Duodenal mucosa (tissue), 2 donors: ENCODE results near the gene PTPRG.

Source experiments
- H3K27ac ChIP-seq: one replicate; pipeline ENCODE4 v1.7.0; 2013; ENCODE audit warnings: low read depth, low read length
- H3K27me3 ChIP-seq, 2 donors: one replicate each; pipeline ENCODE4 v1.7.0; 2013; ENCODE audit warnings: low read length in 2 of 2, control low read depth in 1 of 2; ENCODE audit not compliant: insufficient read depth in 2 of 2, control insufficient read depth in 1 of 2
- H3K36me3 ChIP-seq, 2 donors: one replicate each; pipeline ENCODE4 v1.7.0; 2013; ENCODE audit warnings: low read length in 2 of 2, control low read depth in 1 of 2; ENCODE audit not compliant: insufficient read depth in 2 of 2, control insufficient read depth in 1 of 2
- H3K4me1 ChIP-seq, 2 donors: one replicate each; pipeline ENCODE4 v1.7.0; 2013; ENCODE audit warnings: low read length in 2 of 2, control low read depth in 1 of 2; ENCODE audit not compliant: insufficient read depth in 2 of 2, control insufficient read depth in 1 of 2
- H3K4me3 ChIP-seq, 2 donors: one replicate each; pipeline ENCODE4 v1.7.0; 2013; ENCODE audit warnings: low read length in 2 of 2, low read depth in 1 of 2
- H3K9ac ChIP-seq, 2 donors: one replicate each; pipeline ENCODE4 v1.7.0; 2013; ENCODE audit warnings: low read length in 2 of 2, low read depth in 1 of 2
- H3K9me3 ChIP-seq, 2 donors: one replicate each; pipeline ENCODE4 v1.7.0; 2013; ENCODE audit warnings: low read length in 2 of 2, control low read depth in 1 of 2; ENCODE audit not compliant: control insufficient read depth in 1 of 2

The PTPRG gene

GRCh38 chr3:62332835-62333244 lies 771.5 kb downstream of the PTPRG start:
- Histone ChIP-seq H3K36me3 (no peaks in the 10 kb centered on the region), H3K4me3 (no peak overlapping the region), H3K9ac (no peak overlapping the region), H3K4me1 (no peaks in the 10 kb centered on the region), H3K27ac (no peak overlapping the region), H3K27me3 (no peaks in the 10 kb centered on the region), H3K9me3 (no peaks in the 10 kb centered on the region)

- no peak overlapping the region for H3K27ac ChIP-seq
- no peaks in the 10 kb centered on the region for H3K27me3 ChIP-seq
- no peaks in the 10 kb centered on the region for H3K9me3 ChIP-seq
- no peak overlapping the region for H3K9ac ChIP-seq
- H3K4me3 ChIP-seq, result no peak overlapping the region
- no peaks in the 10 kb centered on the region for H3K36me3 ChIP-seq
- no peaks in the 10 kb centered on the region for H3K4me1 ChIP-seq
Measured at GRCh38 chr3:62335196-62335595, 773.8 kb downstream of the PTPRG start.

- Histone ChIP-seq H3K36me3 (no peaks in the 10 kb centered on the region), H3K27me3 (no peaks in the 10 kb centered on the region), H3K9ac (no peak overlapping the region), H3K27ac (no peak overlapping the region), H3K4me3 (no peak overlapping the region), H3K4me1 (no peaks in the 10 kb centered on the region), H3K9me3 (no peaks in the 10 kb centered on the region)
Measured at GRCh38 chr3:62343755-62344154, 782.4 kb downstream of the PTPRG start.
